ENCODE data around the gene ATE1. TPM values are rescaled to one million over a fixed set of nuclear protein-coding genes. Genes with fewer than 3 reads are reported as not detected.
"Not testable (repeated sequence)": the region's sequence is repeated elsewhere in the genome, so short reads cannot be mapped to it uniquely, and the experiment has no call there.

The ATE1 gene
- total RNA-seq, 1 donor from 2014 or later, result 24.9 TPM

DNA sequence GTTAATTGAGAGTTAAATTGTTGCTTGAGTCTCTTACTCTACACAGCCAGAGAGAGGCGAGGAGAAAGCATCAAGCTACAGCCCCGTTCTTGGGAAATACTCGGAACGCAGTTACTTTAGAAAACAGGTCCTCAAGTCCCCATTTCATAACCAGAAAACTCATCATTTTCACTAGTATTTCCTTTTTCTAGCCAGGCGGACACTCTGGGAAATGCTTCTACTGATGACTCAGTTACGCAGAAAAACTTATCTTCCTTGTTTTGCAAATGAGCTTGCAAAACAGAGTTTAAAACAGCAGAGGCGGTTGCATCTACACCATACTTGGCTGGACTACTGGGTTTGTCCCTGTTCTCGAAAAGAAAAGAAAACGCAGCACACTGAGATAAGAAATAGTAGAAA, 218.2 kb downstream of the ATE1 start:
- Histone ChIP-seq H3K36me3 (ENCODE audit: control insufficient read depth, insufficient read depth, low read length) (no peaks in the 10 kb centered on the region), H3K27me3 (ENCODE audit: control insufficient read depth, insufficient read depth, low read length) (no peaks in the 10 kb centered on the region), H3K4me3 (ENCODE audit: low read depth, low read length) (no peak overlapping the region)
- TF ChIP-seq CTCF (IDR thresholded peaks at IDR 0.05; ENCODE audit: insufficient read depth, low read length, poor library complexity, severe bottlenecking), result no peak
- DNase-seq (ENCODE audit: low read depth), result no peak

- no peaks in the 10 kb centered on the region for H3K27me3 ChIP-seq (ENCODE audit: control insufficient read depth, insufficient read depth, low read length)
- H3K36me3 ChIP-seq (ENCODE audit: control insufficient read depth, insufficient read depth, low read length), result no peaks in the 10 kb centered on the region
- no peak for DNase-seq (ENCODE audit: low read depth)
- no peak overlapping the region for H3K4me3 ChIP-seq (ENCODE audit: low read depth, low read length)
- no peak for TF ChIP-seq CTCF (IDR thresholded peaks at IDR 0.05; ENCODE audit: insufficient read depth, low read length, poor library complexity, severe bottlenecking)
Measured at GRCh38 chr10:121708728-121709674, 218.8 kb downstream of the ATE1 start.

DNA sequence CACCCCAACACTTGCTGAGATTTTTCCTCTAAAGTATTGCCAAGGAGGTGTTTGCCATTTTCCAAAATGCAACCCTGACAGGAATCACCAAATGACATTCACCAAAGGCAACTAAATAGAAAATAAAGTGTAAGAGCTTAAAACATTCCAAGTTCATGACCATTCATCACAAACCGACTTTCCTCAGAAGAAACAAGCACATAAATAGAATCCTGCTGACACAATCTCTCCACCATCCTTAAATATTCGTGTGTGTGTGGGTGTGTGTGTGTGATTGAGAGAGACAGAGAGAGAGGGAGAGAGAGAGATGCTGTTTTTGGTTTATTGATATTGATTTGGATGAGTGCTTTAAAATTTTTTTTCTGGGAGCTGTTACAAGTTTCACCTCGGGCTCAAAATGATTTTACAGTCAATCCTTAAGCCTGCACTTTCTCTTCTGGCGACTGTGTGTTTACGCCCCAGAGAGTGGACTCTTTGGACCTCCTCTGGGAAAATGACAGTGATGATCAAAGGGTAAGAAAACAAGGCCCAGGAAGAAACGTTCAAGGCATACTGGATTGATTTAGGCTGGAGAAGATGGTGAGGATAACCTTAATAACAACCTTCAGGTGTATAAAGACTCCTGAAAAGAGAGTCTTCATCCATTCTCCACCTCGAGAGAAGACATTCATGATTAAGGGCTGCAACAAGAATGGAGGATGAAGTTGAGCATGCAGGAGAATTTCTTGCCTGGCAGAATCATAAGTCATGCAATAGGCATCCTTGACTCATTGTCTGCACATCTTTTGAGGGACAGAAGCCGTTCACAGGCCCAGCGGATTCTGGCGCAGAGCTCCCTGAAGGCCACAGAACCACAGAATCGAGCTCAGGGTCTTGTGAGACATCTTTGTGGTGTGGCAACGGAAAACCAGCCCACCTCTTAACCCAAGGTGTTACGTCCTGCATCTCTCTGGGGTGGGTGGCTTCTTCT, 225.2 kb downstream of the ATE1 start:
- Histone ChIP-seq H3K4me3 (ENCODE audit: low read depth, low read length) (no peak overlapping the region), H3K27me3 (ENCODE audit: control insufficient read depth, insufficient read depth, low read length) (no peaks in the 10 kb centered on the region), H3K36me3 (ENCODE audit: control insufficient read depth, insufficient read depth, low read length) (no peaks in the 10 kb centered on the region)
- no peak for TF ChIP-seq CTCF (IDR thresholded peaks at IDR 0.05; ENCODE audit: insufficient read depth, low read length, poor library complexity, severe bottlenecking)
- peak; percentile 61 for DNase-seq (ENCODE audit: low read depth)

- Histone ChIP-seq H3K27me3 (ENCODE audit: control insufficient read depth, insufficient read depth, low read length) (no peaks in the 10 kb centered on the region), H3K4me3 (ENCODE audit: low read depth, low read length) (no peak overlapping the region), H3K36me3 (ENCODE audit: control insufficient read depth, insufficient read depth, low read length) (no peaks in the 10 kb centered on the region)
- TF ChIP-seq CTCF (IDR thresholded peaks at IDR 0.05; ENCODE audit: insufficient read depth, low read length, poor library complexity, severe bottlenecking), result no peak
- no peak for DNase-seq (ENCODE audit: low read depth)
Measured at GRCh38 chr10:121700416-121700815, 227.4 kb downstream of the ATE1 start.

DNA sequence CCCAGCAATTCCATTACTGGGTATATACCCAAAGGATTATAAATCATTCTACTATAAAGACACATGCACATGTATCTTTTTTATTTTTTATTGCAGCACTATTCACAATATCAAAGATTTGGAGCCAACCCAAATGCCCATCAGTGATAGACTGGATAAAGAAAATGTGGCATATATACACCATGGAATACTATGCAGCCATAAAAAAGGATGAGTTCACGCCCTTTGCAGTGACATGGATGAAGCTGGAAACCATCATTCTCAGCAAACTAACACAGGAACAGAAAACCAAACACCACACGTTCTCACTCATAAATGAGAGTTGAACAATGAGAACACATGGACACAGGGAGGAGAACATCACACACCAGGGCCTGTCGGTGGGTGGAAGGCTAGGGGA, 228.1 kb downstream of the ATE1 start:
- DNase-seq (ENCODE audit: low read depth); H3K36me3 ChIP-seq (ENCODE audit: control insufficient read depth, insufficient read depth, low read length); H3K27me3 ChIP-seq (ENCODE audit: control insufficient read depth, insufficient read depth, low read length); H3K4me3 ChIP-seq (ENCODE audit: low read depth, low read length): not testable (repeated sequence)

DNA sequence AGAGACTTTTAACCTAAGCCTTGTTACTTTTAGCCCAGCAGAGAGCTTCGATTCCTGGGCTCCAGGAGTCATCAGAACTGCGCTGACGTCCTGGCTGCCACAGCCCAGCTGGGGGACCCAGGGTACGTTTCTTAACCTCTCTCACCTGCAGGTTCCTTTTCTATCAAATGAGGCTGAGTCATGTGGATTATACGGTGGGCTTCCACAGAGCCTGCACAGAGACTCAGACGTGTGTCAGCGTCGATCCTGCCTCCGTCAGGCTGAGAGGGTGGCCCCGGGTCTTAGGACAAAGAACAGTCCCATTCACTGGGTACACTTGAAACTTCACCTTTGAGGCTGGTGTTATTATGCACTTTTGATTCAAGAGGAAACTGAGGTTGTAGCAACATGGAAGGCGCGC, 228.9 kb downstream of the ATE1 start:
- Histone ChIP-seq H3K4me3 (ENCODE audit: low read depth, low read length) (no peak overlapping the region), H3K36me3 (ENCODE audit: control insufficient read depth, insufficient read depth, low read length) (no peaks in the 10 kb centered on the region), H3K27me3 (ENCODE audit: control insufficient read depth, insufficient read depth, low read length) (no peaks in the 10 kb centered on the region)
- no peak for DNase-seq (ENCODE audit: low read depth)
- TF ChIP-seq CTCF (IDR thresholded peaks at IDR 0.05; ENCODE audit: insufficient read depth, low read length, poor library complexity, severe bottlenecking), result no peak

Data from kidney epithelial cell (primary cell).